ENCODE measurements around the gene ATOH8.

- TF ChIP-seq CTCF (IDR thresholded peaks at IDR 0.05) (peak in 2 of 4 experiments; percentile 29 to 31), POLR2AphosphoS5 (IDR thresholded peaks at IDR 0.05) (peak; percentile 91)
Measured at GRCh38 chr2:85772019-85772745, 18.4 kb downstream of the ATOH8 start.

Measured in prostate gland (tissue), 2 donors.